GM19240 (cell line): ENCODE data around the gene YIF1B.

Experiments
- DNase-seq: peaks from one replicate; pipeline ENCODE4 v3.0.0; 2011; ENCODE audit warnings: low spot score; ENCODE audit not compliant: insufficient read length

The YIF1B gene

DNA sequence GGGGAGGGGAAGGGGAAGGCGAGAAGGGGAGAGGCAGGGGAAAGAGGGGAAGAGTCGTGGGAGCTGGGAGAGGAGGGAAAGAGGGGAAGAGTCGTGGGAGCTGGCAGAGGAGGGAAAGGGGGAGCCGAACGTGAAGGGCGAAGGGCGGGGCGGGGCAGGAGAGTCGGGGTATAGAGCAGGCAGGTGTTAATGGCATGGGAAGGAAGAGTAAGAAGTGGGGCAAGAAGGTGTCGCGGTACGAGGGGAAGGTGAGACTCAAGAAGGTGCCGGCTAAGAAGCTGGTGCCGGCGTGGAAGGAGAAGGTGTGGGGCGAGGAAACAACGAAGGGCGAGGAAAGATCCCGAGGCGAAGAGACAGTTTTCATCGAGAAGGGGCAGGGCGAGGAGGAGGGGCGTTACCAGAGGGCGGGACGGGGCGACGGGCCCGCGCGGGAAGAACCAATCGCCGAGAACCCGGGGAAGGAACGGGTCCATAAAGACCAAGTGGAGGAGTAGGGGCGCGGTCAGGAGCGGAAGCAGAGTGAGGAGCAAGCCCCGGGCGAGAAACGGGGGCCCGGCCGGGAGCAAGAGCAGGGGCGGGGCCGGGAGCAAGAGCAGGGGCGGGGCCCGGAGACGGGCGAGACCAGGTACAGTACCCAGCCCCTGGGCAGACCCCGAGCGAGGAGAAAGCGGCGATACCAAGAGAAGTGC, 20.3 kb upstream of the YIF1B start:
- DNase-seq: peak; percentile 87

DNA sequence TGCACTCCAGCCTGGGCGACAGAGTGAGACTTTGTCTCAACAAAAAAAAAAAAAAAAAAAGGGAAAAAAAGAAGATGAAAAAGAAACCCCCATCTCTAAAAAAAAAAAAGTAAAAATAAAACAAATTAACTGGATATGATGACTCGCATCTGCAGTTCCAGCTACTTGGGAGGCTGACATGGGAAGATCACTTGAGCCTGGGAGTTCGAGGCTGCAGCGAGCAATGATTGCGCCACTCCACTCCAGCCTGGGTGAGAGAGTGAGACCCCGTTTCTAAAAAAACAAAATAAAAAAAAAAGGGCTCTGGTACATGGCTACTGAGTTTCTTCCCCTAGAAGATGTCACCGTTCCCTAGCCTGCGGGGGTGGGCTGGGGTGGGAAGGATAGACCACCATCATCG, 17.5 kb upstream of the YIF1B start:
- no peak for DNase-seq

GRCh38 chr19:38331728-38332127, 16.0 kb upstream of the YIF1B start:
- no peak for DNase-seq

GRCh38 chr19:38329651-38330050, 13.9 kb upstream of the YIF1B start:
- DNase-seq: no peak

DNA sequence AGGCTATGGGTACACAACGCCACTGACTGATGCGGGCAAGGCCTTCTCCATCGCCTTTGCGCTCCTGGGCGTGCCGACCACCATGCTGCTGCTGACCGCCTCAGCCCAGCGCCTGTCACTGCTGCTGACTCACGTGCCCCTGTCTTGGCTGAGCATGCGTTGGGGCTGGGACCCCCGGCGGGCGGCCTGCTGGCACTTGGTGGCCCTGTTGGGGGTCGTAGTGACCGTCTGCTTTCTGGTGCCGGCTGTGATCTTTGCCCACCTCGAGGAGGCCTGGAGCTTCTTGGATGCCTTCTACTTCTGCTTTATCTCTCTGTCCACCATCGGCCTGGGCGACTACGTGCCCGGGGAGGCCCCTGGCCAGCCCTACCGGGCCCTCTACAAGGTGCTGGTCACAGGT, 10.8 kb upstream of the YIF1B start:
- no peak for DNase-seq

DNA sequence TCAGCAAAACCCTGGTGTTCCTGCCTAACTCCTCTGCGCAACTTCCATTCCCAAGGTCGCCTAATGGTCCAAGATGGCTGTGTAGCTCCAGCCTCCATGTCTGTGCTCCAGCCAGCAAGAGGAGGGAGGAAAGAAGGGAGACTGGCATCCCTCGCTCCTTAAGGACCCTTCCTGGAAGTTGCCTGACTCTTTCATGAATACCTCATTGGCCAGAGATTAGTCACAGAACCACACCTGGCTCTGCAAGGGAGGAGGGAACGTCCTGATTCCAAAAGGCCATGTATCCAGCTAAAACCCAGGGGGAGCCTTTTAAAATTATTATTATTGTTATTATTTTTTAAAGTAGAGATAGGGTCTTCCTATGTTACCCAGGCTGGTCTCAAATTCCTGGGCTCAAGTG, 8.7 kb upstream of the YIF1B start:
- DNase-seq: no peak

- no peak for DNase-seq
These were observed 7.5 kb upstream of the YIF1B start for GRCh38 chr19:38323291-38323690.

GRCh38 chr19:38321646-38322196, 6.0 kb upstream of the YIF1B start:
- no peak for DNase-seq

GRCh38 chr19:38320969-38321339, 5.2 kb upstream of the YIF1B start:
- no peak for DNase-seq

- no peak for DNase-seq
These were observed 3.9 kb upstream of the YIF1B start, which contains the start of gene KCNK6 for GRCh38 chr19:38319421-38320258. KCNK6 (plus strand) TSS chr19:38319845; CDS start chr19:38319951, 106 bp downstream.

- DNase-seq: no peak
These were observed 2.9 kb upstream of the YIF1B start for GRCh38 chr19:38318660-38319059.

DNA sequence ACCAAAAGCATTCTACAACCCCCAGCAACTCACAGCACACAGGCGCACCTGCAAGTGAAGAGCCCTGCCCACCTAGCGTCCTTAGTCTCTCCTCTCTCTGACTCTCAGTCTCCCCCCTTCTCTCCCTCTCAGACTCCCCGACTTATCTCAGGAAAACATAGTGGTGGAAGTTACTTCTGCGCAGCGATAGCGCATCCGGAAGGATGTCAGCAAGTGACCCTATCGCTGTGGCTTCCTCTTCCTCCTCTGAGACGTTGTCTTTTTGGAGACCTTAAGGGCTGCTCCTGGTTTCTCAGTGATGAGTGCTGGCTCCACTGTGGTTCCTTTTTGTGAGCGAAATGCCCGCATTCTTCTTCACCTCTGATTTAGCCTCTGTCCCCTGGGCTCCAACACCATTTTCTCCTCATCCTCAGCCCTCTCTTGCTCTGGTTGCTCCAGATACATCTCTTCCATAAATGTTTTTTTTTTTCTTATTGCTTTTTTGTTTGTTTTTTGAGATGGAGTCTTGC, 1.4 kb upstream of the YIF1B start:
- no peak for DNase-seq

- DNase-seq: peak; percentile 37
These were observed 825 bp upstream of the YIF1B start for GRCh38 chr19:38316477-38317067.

- no peak for DNase-seq
These were observed 4.8 kb downstream of the YIF1B start for GRCh38 chr19:38310986-38311385.

DNA sequence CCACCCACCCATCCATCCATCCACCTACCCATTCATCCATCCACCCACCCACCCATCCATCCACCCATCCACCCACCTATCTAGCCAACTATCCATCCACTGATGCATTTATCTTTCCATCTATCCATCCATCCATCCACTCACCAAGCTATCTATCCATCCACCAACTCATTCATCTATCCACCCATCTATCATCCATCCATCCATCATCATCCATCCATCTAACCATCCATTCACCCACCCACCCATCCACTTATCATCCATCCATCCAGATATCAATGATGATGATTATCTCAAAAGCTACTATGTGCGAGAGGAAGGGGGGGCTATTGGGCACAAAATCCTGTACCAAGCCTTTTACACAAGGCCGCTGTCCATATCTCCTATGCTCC, 5.5 kb downstream of the YIF1B start:
- DNase-seq: no peak

DNA sequence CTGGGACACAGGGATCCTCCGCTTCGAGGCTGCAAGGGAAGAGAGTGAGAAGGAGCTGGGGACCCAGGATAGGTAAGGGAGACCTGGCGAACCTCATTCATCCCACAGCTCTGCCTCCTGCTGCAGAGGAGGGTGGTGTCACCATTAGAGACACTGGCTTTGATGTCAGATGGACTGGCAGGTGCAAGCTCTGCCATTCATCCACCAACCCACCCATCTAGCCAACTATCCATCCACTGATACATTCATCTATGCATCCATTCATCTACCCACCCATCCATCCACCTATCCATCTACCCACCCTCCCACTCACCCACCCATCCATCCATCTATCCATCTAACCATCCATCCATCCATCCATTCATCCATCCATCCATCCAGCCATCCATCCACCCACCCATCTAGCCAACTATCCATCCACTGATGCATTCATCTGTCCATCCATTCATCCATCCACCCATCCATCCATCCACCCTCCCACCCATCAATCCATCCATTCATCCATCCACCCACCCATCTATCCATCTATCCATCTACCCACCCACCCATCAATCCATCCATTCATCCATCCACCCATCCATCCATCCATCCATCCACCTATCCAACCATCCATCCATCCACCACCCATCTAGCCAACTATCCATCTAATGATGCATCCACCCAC, 6.0 kb downstream of the YIF1B start:
- no peak for DNase-seq

- no peak for DNase-seq
These were observed 6.7 kb downstream of the YIF1B start for GRCh38 chr19:38308926-38309614.

GRCh38 chr19:38308006-38308766, 7.6 kb downstream of the YIF1B start:
- no peak for DNase-seq

DNA sequence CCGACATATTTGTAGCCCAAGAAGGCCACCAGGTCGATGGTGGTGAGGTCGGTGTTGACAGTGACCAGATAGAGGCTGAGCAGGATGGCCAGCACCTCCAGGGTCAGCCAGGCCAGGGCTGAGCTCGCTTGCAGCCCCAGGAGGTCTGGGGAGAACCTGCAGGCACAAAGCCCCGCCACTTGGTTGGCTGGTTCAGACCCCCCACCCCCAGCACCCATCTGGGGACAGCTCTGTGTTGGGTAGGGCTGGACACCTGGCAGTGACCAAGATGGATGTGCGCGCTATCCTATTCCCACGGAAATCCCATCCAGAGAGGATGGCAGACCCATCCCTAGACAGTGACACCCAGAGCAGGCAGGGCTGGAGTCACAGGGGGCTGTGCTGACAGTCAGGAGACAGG, 8.2 kb downstream of the YIF1B start:
- DNase-seq: no peak

- DNase-seq: no peak
These were observed 8.7 kb downstream of the YIF1B start for GRCh38 chr19:38307076-38307475.
